Transverse colon (tissue), 3 donors: ENCODE measurements around the gene REV3L.

Experiments
- CTCF ChIP-seq, 5 experiments: fragments of 200-600 bp in 3 of 5; fragments of 450-650 bp in 2 of 5; sonication (generic) in 3 of 5; IDR thresholded peaks; 1 replicate in 2 of 5; 2 replicates in 3 of 5; pipeline ENCODE4 v1.5.1; 2016 to 2017; ENCODE audit warnings: antibody characterized with exemption in 5 of 5, inconsistent platforms in 3 of 5, mild to moderate bottlenecking in 2 of 5, moderate library complexity in 1 of 5
- EP300 ChIP-seq: sonication (generic); formaldehyde crosslinking; IDR thresholded peaks from one replicate; pipeline ENCODE4 v1.6.1; 2017; ENCODE audit warnings: antibody characterized with exemption, low read depth
- POLR2A ChIP-seq: fragments of 450-650 bp; IDR thresholded peaks from one replicate; pipeline ENCODE4 v1.6.1; 2016; ENCODE audit warnings: antibody characterized with exemption, mild to moderate bottlenecking, moderate library complexity

- TF ChIP-seq POLR2A (no peak), CTCF (IDR thresholded peaks at IDR 0.05) (no peak), EP300 (no peak)
Observed at GRCh38 chr6:111437573-111437972, 45.4 kb downstream of the REV3L start.
